Heart left ventricle (tissue), 16 donors: ENCODE measurements around the gene ABHD10. TPM values are rescaled to one million over a fixed set of nuclear protein-coding genes. Genes with fewer than 3 reads are reported as not detected.

Experiments
- ATAC-seq, 4 donors: fragments of 200-7000 bp; cut with Tn5 transposase; one replicate each; pipeline ENCODE4 v1.9.1; 2020 to 2022; ENCODE audit warnings: moderate library complexity in 4 of 4, mild to moderate bottlenecking in 3 of 4, moderate number of reproducible peaks in 1 of 4
- DNase-seq, 5 donors: peaks; one replicate each; pipeline ENCODE4 v3.0.0-alpha.2; 2020
- H3K27ac ChIP-seq, 12 donors: fragments of 200-600 bp; sonication (generic) in 4 of 12; one replicate each; pipeline versions ENCODE4 v1.5.0 to v1.8.0; 2016 to 2022; ENCODE audit warnings: mild to moderate bottlenecking in 2 of 12
- H3K27me3 ChIP-seq, 9 donors: fragments of 200-600 bp; sonication (generic) in 2 of 9; one replicate each; pipeline versions ENCODE4 v1.5.1 to v1.8.0; 2016 to 2022; ENCODE audit warnings: mild to moderate bottlenecking in 3 of 9
- H3K36me3 ChIP-seq, 9 donors: fragments of 200-600 bp; sonication (generic) in 2 of 9; one replicate each; pipeline versions ENCODE4 v1.5.0 to v1.8.0; 2018 to 2022; ENCODE audit warnings: mild to moderate bottlenecking in 2 of 9
- H3K4me1 ChIP-seq, 12 donors: fragments of 200-600 bp; sonication (generic) in 4 of 12; one replicate each; pipeline versions ENCODE4 v1.5.0 to v1.8.0; 2016 to 2022; ENCODE audit warnings: mild to moderate bottlenecking in 3 of 12
- H3K4me3 ChIP-seq, 12 donors: fragments of 200-600 bp; sonication (generic) in 4 of 12; one replicate each; pipeline versions ENCODE4 v1.5.0 to v1.8.0; 2017 to 2022; ENCODE audit warnings: mild to moderate bottlenecking in 9 of 12, moderate library complexity in 4 of 12
- H3K9me3 ChIP-seq, 12 donors: fragments of 200-600 bp; sonication (generic) in 4 of 12; one replicate each; pipeline versions ENCODE4 v1.5.0 to v1.8.0; 2016 to 2022; ENCODE audit warnings: mild to moderate bottlenecking in 1 of 12
- CTCF ChIP-seq, 12 donors: fragments of 200-600 bp; sonication (generic) in 4 of 12; IDR thresholded peaks; one replicate each; pipeline versions ENCODE4 v1.5.0 to v1.8.0; 2018 to 2022; ENCODE audit warnings: antibody characterized with exemption in 12 of 12, mild to moderate bottlenecking in 5 of 12
- POLR2A ChIP-seq, 2 donors: fragments of 450-650 bp; IDR thresholded peaks; one replicate each; pipeline ENCODE4 v1.6.1; 2017; ENCODE audit warnings: antibody characterized with exemption in 2 of 2, mild to moderate bottlenecking in 2 of 2, moderate library complexity in 2 of 2
- WGBS, 4 donors: extraction: QIAGEN DNeasy Blood & Tissue Kit in 2 of 4; methylation state at CpG; one replicate each; pipeline versions ENCODE4 v1.1.5 to v1.1.7; 2013 to 2018; 5-methylcytosine and 5-hydroxymethylcytosine counted together
- intact Hi-C, 10 donors: fragments of 100-400 bp; cut with DNase I; formaldehyde crosslinking; loops; one replicate each; pipeline versions ENCODE4 v1.11.1 to v1.14.2; 2022
- polyA plus RNA-seq, 2 donors: library from polyadenylated mRNA; stranded (reverse); fragments of 200-250 nt; gene quantifications; one replicate each; pipeline ENCODE4 v1.2.3, GENCODE V29; 2013
- total RNA-seq, 9 donors: library from RNA; depleted of rRNA in 2 of 9; stranded (reverse); fragments of >200 nt in 2 of 9; fragmentation: NEBNext Ultra II Directional in 3 of 9; extraction: Animal tissue kit (Norgen Biotek cat#: 25700) in 3 of 9; gene quantifications; one replicate each; pipeline versions ENCODE4 v1.1.0 to v1.2.4, GENCODE V29; 2016 to 2023
- donor health status: ischemic (EF 13 %, LVEDD 7.1; RV severe dilation, severe dysfunction).
- donor health status: healthy with polysubstance abuse.
- donor health status: DM: no; HTN: yes; CAD: no.
- donor health status: DM: no; HTN: no; CAD: no.
- donor health status: ischemic (EF 25% LVEDD 6.9; RV normal size, moderate dysfunction).
- donor health status: ischemic (EF 25% LVEDD 5.7; RV mildly dilated, moderate dysfunction).
- donor health status: healthy.
- donor health status: DM: yes; HTN: yes; CAD: no.
- donor health status: ischemic (EF 35%, LVEDD 5.7; RV mildly dilated, moderate dysfunction).
- donor health status: nonischemic (EF 11% LVEDD 7.7; RV severe dilation, severe dysfunction).
- donor health status: DM: yes; HTN: yes; CAD: no.
- donor health status: PGD.
- donor health status: ischemic (EF 29% LVEDD 5.4; RV normal size, mild dysfunction).
- donor health status: nonischemic (EF 23%, LVEDD 6.1; RV moderate dilation, normal function).

The ABHD10 gene
- total and polyA plus RNA-seq, 11 donors = 13.5 to 50.1 (median 40.0) TPM

- peak in 2 of 4 donors; percentile 4 to 5 for ATAC-seq
- intact Hi-C loops = loop anchor here in 1 of 10 donors (5.0 kb wide), 1 partner anchor 33 kb away; no protein-coding TSS in a partner anchor
Measured at GRCh38 chr3:111979434-111980038, 710 bp downstream of the ABHD10 start.

GRCh38 chr3:111980716-111981456, 2.1 kb downstream of the ABHD10 start:
- H3K4me1 ChIP-seq = peaks cover 0 to 39% (median 25%) of the 10 kb centered on the region in 12 donors
- no peaks in the 10 kb centered on the region for H3K27me3 ChIP-seq
- ATAC-seq (no peak), DNase-seq (no peak)
- H3K4me3 ChIP-seq = no peak overlapping the region
- WGBS, 4 donors = 88 to 95% (median 93%) methylated on average over 10 of the region's 10 CpGs
- TF ChIP-seq POLR2A (IDR thresholded peaks at IDR 0.05) (no peak), CTCF (IDR thresholded peaks at IDR 0.05) (no peak)
- H3K36me3 ChIP-seq = peaks cover 0 to 24% (median 0%) of the 10 kb centered on the region in 9 donors
- H3K27ac ChIP-seq = no peak overlapping the region
- no peaks in the 10 kb centered on the region for H3K9me3 ChIP-seq
- intact Hi-C loops = no loop called here

More at GRCh38 chr3:111979434-111980038, 710 bp downstream of the ABHD10 start:
- no peaks in the 10 kb centered on the region for H3K27me3 ChIP-seq
- peak overlapping the region; percentile 68 to 93 (median 80) for H3K4me3 ChIP-seq
- TF ChIP-seq CTCF (IDR thresholded peaks at IDR 0.05) = no peak
- TF ChIP-seq POLR2A (IDR thresholded peaks at IDR 0.05) = no peak
- peaks cover 0 to 35% (median 10%) of the 10 kb centered on the region in 9 donors for H3K36me3 ChIP-seq
- 20 to 26% (median 22%) methylated on average over 5 of the region's 5 CpGs for WGBS, 4 donors
- H3K4me1 ChIP-seq = peaks cover 0 to 38% (median 25%) of the 10 kb centered on the region in 12 donors
- H3K27ac ChIP-seq = peak overlapping the region; percentile 60 to 91 (median 85)
- DNase-seq = no peak
- no peaks in the 10 kb centered on the region for H3K9me3 ChIP-seq

GRCh38 chr3:111981457-111981763, 2.6 kb downstream of the ABHD10 start:
- H3K4me1 ChIP-seq = peaks cover 0 to 39% (median 25%) of the 10 kb centered on the region in 12 donors
- DNase-seq (no peak), ATAC-seq (no peak)
- H3K27me3 ChIP-seq = no peaks in the 10 kb centered on the region
- H3K36me3 ChIP-seq = peaks cover 0 to 21% (median 4%) of the 10 kb centered on the region in 9 donors
- TF ChIP-seq CTCF (IDR thresholded peaks at IDR 0.05) = no peak
- no peak for TF ChIP-seq POLR2A (IDR thresholded peaks at IDR 0.05)
- H3K27ac ChIP-seq = no peak overlapping the region
- intact Hi-C loops = no loop called here
- no peaks in the 10 kb centered on the region for H3K9me3 ChIP-seq
- no peak overlapping the region for H3K4me3 ChIP-seq
- 69 to 88% (median 74%) methylated on average over 3 of the region's 3 CpGs for WGBS, 4 donors

- intact Hi-C loops = loop anchor here in 5 of 10 donors (2.0 to 5.0 kb wide), 2 partner anchors 22 to 58 kb away; no protein-coding TSS in a partner anchor
- H3K4me1 ChIP-seq = peaks cover 0 to 40% (median 22%) of the 10 kb centered on the region in 12 donors
- H3K27me3 ChIP-seq = no peaks in the 10 kb centered on the region
- H3K36me3 ChIP-seq = peaks cover 0 to 55% (median 33%) of the 10 kb centered on the region in 9 donors
- H3K27ac ChIP-seq = no peak overlapping the region
- DNase-seq (no peak), ATAC-seq (no peak)
- no peak overlapping the region for H3K4me3 ChIP-seq
- no peak for TF ChIP-seq CTCF (IDR thresholded peaks at IDR 0.05)
- TF ChIP-seq POLR2A (IDR thresholded peaks at IDR 0.05) = no peak
- 31 to 57% (median 48%) methylated on average over 2 of the region's 2 CpGs for WGBS, 4 donors
- no peaks in the 10 kb centered on the region for H3K9me3 ChIP-seq
Measured at GRCh38 chr3:111984636-111985298, 5.9 kb downstream of the ABHD10 start.
